Spleen (tissue), 7 donors: Measurements from ENCODE around the gene PAX6.

Experiments used
- POLR2A ChIP-seq, 3 donors: fragments of 450-650 bp; IDR thresholded peaks; one replicate each; pipeline ENCODE4 v1.5.1; 2017; ENCODE audit warnings: antibody characterized with exemption in 3 of 3, mild to moderate bottlenecking in 1 of 3
- TF ChIP-seq, protein P1 (sequence below), 11 experiments: fragments of 200-600 bp in 7 of 11; fragments of 450-650 bp in 4 of 11; sonication (generic) in 4 of 11; IDR thresholded peaks in 8 of 11; conservative IDR thresholded peaks in 3 of 11; 1 replicate in 7 of 11; 2 replicates in 4 of 11; pipeline versions ENCODE4 v1.4.0 to v1.8.0; 2016 to 2021; ENCODE audit warnings: antibody characterized with exemption in 11 of 11, inconsistent platforms in 4 of 11, mild to moderate bottlenecking in 1 of 11
- donor health status: DM: no; HTN: no; CAD: no; lungs with moderate emphysema.
- donor health status: DM: no; HTN: no; CAD: no.
- donor health status: DM: no; HTN: no; CAD: no.

DNA sequence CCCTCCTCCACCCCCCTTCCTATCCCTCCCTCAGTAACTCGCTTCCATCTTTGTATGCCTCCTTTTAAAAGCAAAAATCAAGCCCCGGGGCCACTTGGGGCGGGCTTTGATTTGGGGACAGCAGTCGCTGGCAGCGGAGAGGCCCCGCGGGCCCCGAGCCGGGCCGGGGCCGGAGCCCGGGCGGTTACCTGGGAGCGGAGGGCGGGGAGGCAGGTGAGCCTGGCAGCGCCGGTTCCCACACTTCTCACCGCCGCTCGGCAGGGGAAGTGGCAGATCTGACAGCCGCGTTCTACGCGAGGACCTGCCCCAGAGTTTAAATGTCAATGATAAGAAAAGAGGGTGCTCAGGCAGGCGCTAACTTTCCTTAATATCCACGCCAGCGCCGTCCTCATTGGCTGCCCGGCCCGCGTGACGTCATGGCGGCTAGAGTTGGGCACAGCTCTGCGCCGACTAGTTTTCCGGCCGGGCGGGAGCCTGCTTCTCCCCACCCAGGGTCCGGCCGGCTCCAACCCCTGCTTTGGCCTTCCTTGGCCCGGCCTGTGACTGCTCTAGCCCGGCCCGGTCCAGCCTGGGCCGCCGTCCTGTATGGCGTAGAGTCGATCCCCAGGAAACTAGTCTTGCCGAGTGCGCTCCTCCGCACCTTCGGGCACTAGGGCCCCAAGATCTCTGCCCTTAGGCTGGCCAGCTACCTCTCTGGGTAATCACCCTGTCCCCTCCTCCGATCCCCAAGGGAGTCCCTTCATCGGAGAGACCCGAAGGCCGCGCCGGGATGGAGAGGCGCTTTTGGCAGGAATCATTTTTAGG lies 6.7 kb upstream of the PAX6 start:
- TF ChIP-seq, protein P1, sequence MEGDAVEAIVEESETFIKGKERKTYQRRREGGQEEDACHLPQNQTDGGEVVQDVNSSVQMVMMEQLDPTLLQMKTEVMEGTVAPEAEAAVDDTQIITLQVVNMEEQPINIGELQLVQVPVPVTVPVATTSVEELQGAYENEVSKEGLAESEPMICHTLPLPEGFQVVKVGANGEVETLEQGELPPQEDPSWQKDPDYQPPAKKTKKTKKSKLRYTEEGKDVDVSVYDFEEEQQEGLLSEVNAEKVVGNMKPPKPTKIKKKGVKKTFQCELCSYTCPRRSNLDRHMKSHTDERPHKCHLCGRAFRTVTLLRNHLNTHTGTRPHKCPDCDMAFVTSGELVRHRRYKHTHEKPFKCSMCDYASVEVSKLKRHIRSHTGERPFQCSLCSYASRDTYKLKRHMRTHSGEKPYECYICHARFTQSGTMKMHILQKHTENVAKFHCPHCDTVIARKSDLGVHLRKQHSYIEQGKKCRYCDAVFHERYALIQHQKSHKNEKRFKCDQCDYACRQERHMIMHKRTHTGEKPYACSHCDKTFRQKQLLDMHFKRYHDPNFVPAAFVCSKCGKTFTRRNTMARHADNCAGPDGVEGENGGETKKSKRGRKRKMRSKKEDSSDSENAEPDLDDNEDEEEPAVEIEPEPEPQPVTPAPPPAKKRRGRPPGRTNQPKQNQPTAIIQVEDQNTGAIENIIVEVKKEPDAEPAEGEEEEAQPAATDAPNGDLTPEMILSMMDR (IDR thresholded peaks at IDR 0.05 in 8 of 11, conservative IDR thresholded peaks at IDR 0.05 in 3 of 11): no peak
- no peak for TF ChIP-seq POLR2A (IDR thresholded peaks at IDR 0.05)
